Endodermal cell (in vitro differentiated cells): Measurements from ENCODE around the gene CDC42EP3. TPM values are rescaled to one million over a fixed set of nuclear protein-coding genes. Genes with fewer than 3 reads are reported as not detected.

ENCODE experiments used
- DNase-seq: peaks from one replicate; pipeline ENCODE4 v3.0.0-alpha.2; 2017
- H3K27ac ChIP-seq: 2 replicates; pipeline ENCODE4 v1.5.1; 2013; ENCODE audit warnings: mild to moderate bottlenecking, low read depth, low read length, moderate library complexity
- H3K27me3 ChIP-seq: 2 replicates; pipeline ENCODE4 v1.6.1; 2013; ENCODE audit warnings: mild to moderate bottlenecking, low read length, moderate library complexity; ENCODE audit not compliant: insufficient read depth, control insufficient read depth, poor library complexity, severe bottlenecking
- H3K36me3 ChIP-seq: 2 replicates; pipeline ENCODE4 v1.7.0; 2013; ENCODE audit warnings: mild to moderate bottlenecking, low read length, moderate library complexity; ENCODE audit not compliant: control insufficient read depth, insufficient read depth
- H3K4me1 ChIP-seq: one replicate; pipeline ENCODE4 v1.7.0; 2013; ENCODE audit warnings: low read length; ENCODE audit not compliant: control insufficient read depth, insufficient read depth
- H3K4me3 ChIP-seq: 2 replicates; pipeline ENCODE4 v1.5.1; 2013; ENCODE audit warnings: mild to moderate bottlenecking, low read length, moderate library complexity
- H3K9ac ChIP-seq: 2 replicates; pipeline ENCODE4 v1.6.1; 2013; ENCODE audit warnings: mild to moderate bottlenecking, low read length, moderate library complexity; ENCODE audit not compliant: poor library complexity, severe bottlenecking; ENCODE audit errors: extremely low read depth
- H3K9me3 ChIP-seq: 2 replicates; pipeline ENCODE4 v1.6.1; 2013; ENCODE audit warnings: mild to moderate bottlenecking, low read length, moderate library complexity; ENCODE audit not compliant: control insufficient read depth
- H3K27ac Mint-ChIP-seq: 2 replicates; pipeline ENCODE4 v1.8.0; 2020; ENCODE audit warnings: mixed read lengths
- H3K27me3 Mint-ChIP-seq: 2 replicates; pipeline ENCODE4 v1.8.0; 2021; ENCODE audit warnings: mild to moderate bottlenecking, mixed read lengths; ENCODE audit not compliant: insufficient read depth
- H3K36me3 Mint-ChIP-seq: 2 replicates; pipeline ENCODE4 v1.8.0; 2020; ENCODE audit warnings: low read depth, mixed read lengths
- H3K4me1 Mint-ChIP-seq: 2 replicates; pipeline ENCODE4 v1.8.0; 2020; ENCODE audit warnings: mixed read lengths
- H3K4me3 Mint-ChIP-seq: 2 replicates; pipeline ENCODE4 v1.8.0; 2020; ENCODE audit warnings: mild to moderate bottlenecking, moderate library complexity, mixed read lengths
- H3K9me3 Mint-ChIP-seq: 2 replicates; pipeline ENCODE4 v1.8.0; 2020; ENCODE audit warnings: mild to moderate bottlenecking, mixed read lengths
- WGBS, 2 experiments: methylation state at CpG; one replicate each; pipeline versions ENCODE4 v1.1.5 to v1.1.7; 2013; ENCODE audit warnings: missing lambda C conversion rate in 2 of 2, mixed read lengths in 1 of 2; ENCODE audit not compliant: insufficient coverage in 1 of 2, insufficient read length in 1 of 2; 5-methylcytosine and 5-hydroxymethylcytosine counted together
- total RNA-seq, 2 donors: library from RNA; stranded (reverse); fragmentation: NEBNext Ultra II Directional in 1 of 2; extraction: Animal tissue kit (Norgen Biotek cat#: 25700) in 1 of 2; gene quantifications; 2 replicates in 1 of 2; 3 replicates in 1 of 2; pipeline ENCODE4 v1.2.1, GENCODE V29; 2021
- TF ChIP-seq, protein P1 (sequence below): fragments of 200-600 bp; sonication (generic); conservative IDR thresholded peaks from 2 replicates; pipeline ENCODE4 v1.5.0; 2021; ENCODE audit warnings: antibody characterized with exemption, mild to moderate bottlenecking

CDC42EP3 gene
- total RNA-seq, 2 donors from 2014 or later = 26.4 to 30.2 TPM

DNA sequence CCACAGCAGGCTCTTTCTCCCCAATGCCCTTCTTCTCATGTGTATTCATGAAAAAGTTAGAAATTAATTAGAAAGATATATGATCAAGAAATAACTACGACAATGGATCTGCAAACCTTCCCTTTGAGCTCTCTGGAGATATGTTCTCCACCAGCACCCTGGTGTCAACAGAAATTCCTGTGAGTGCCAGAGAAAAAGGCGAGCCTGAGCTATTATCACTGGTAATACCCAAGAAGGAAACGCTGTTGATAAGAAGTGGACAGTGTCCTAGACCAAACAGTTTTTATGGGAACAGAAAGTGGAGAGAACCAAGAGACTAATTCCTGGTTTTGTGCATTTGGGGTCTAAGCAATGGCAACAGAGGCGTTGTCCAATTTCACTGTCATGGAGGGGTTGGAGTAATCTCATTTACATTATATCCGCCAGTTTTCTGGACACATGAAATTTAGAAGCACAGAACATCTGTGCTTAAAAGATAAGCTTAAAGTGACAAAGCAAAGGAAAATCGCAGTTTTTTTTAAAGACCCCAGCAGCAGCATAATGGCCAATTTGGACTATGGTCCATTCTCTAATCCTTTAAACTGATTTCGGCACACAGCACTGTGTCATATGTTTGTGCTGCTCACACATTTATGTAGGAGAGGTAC lies 47.2 kb upstream of the CDC42EP3 start:
- H3K9me3 Mint-ChIP-seq = peaks cover 39% of the 10 kb centered on the region
- H3K27ac Mint-ChIP-seq = no peak overlapping the region
- peaks cover 32% of the 10 kb centered on the region for H3K9me3 ChIP-seq
- no peak overlapping the region for H3K27ac ChIP-seq
- no peak overlapping the region for H3K9ac ChIP-seq
- WGBS, 2 experiments = 86 to 93% methylated on average over 7 of the region's 7 CpGs
- H3K36me3 Mint-ChIP-seq = no peaks in the 10 kb centered on the region
- no peaks in the 10 kb centered on the region for H3K36me3 ChIP-seq
- H3K4me1 Mint-ChIP-seq = no peaks in the 10 kb centered on the region
- H3K27me3 Mint-ChIP-seq = peaks cover 3% of the 10 kb centered on the region
- no peaks in the 10 kb centered on the region for H3K27me3 ChIP-seq
- no peak overlapping the region for H3K4me3 ChIP-seq
- H3K4me3 Mint-ChIP-seq = no peak overlapping the region
- TF ChIP-seq, protein P1, sequence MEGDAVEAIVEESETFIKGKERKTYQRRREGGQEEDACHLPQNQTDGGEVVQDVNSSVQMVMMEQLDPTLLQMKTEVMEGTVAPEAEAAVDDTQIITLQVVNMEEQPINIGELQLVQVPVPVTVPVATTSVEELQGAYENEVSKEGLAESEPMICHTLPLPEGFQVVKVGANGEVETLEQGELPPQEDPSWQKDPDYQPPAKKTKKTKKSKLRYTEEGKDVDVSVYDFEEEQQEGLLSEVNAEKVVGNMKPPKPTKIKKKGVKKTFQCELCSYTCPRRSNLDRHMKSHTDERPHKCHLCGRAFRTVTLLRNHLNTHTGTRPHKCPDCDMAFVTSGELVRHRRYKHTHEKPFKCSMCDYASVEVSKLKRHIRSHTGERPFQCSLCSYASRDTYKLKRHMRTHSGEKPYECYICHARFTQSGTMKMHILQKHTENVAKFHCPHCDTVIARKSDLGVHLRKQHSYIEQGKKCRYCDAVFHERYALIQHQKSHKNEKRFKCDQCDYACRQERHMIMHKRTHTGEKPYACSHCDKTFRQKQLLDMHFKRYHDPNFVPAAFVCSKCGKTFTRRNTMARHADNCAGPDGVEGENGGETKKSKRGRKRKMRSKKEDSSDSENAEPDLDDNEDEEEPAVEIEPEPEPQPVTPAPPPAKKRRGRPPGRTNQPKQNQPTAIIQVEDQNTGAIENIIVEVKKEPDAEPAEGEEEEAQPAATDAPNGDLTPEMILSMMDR = no peak
- DNase-seq = no peak
- no peaks in the 10 kb centered on the region for H3K4me1 ChIP-seq

DNA sequence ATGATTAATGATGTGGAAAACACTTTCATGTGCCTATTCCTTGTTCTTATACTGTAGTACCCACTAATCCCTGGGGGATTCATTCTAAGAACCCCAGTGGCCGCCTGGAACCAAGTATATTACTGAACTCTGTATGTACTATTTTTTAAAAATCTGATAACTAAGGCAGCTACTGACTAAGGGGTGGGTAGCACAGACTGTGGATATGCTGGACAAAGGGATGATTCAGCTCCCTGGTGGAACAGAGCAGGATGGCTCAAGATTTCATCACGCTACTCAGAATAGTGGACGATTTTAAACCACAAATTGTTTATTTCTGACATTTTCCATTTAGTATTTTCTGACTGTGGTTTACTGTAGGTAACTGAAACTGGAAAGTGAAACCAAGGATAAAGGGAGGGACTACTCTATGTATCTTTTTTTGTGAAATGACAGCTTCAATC lies 41.8 kb upstream of the CDC42EP3 start:
- no peaks in the 10 kb centered on the region for H3K27me3 ChIP-seq
- no peak for DNase-seq
- H3K36me3 ChIP-seq = no peaks in the 10 kb centered on the region
- H3K27ac ChIP-seq = no peak overlapping the region
- H3K4me1 Mint-ChIP-seq = peaks cover 5% of the 10 kb centered on the region
- H3K9ac ChIP-seq = no peak overlapping the region
- H3K27me3 Mint-ChIP-seq = no peaks in the 10 kb centered on the region
- 91% methylated on average over 2 of the region's 3 CpGs; no CpG with 5 or more reads in 1 of the 2 experiments for WGBS, 2 experiments
- peaks cover 15% of the 10 kb centered on the region for H3K9me3 ChIP-seq
- TF ChIP-seq, protein P1 = no peak
- no peaks in the 10 kb centered on the region for H3K36me3 Mint-ChIP-seq
- H3K9me3 Mint-ChIP-seq = peaks cover 24% of the 10 kb centered on the region
- H3K4me1 ChIP-seq = peaks cover 4% of the 10 kb centered on the region
- H3K27ac Mint-ChIP-seq = no peak overlapping the region
- no peak overlapping the region for H3K4me3 ChIP-seq
- no peak overlapping the region for H3K4me3 Mint-ChIP-seq

DNA sequence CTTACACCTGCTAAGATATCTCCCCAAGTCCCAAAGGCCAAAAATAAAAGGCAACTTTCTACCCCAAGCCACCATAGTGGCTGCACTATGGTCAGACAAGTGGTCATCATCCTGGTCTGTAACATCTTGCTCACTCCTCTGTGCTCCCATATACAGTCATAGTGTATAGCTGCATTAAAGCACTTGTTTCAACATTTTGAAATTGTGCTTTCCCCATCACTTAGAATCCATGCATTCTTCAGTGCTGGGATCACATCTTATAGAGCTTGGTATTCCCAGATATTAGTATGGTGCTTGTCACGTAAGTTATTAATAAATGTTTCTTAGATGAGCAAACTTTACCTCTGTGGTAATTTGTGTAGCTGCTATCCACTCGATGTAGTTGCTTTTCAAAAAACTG lies 40.4 kb upstream of the CDC42EP3 start:
- no peaks in the 10 kb centered on the region for H3K27me3 ChIP-seq
- H3K4me3 ChIP-seq = no peak overlapping the region
- Mint-ChIP-seq H3K4me1 (peaks cover 5% of the 10 kb centered on the region), H3K36me3 (no peaks in the 10 kb centered on the region), H3K27me3 (no peaks in the 10 kb centered on the region), H3K27ac (no peak overlapping the region), H3K4me3 (no peak overlapping the region), H3K9me3 (peaks cover 24% of the 10 kb centered on the region)
- peaks cover 4% of the 10 kb centered on the region for H3K4me1 ChIP-seq
- DNase-seq = no peak
- 98% methylated on average over 2 of the region's 2 CpGs; no CpG with 5 or more reads in 1 of the 2 experiments for WGBS, 2 experiments
- peaks cover 15% of the 10 kb centered on the region for H3K9me3 ChIP-seq
- H3K27ac ChIP-seq = no peak overlapping the region
- H3K9ac ChIP-seq = no peak overlapping the region
- TF ChIP-seq, protein P1 = no peak
- H3K36me3 ChIP-seq = no peaks in the 10 kb centered on the region
